Fibroblast of lung (primary cell): ENCODE measurements around the gene FRMD4A.

Experiments
- CTCF ChIP-seq, 2 donors: IDR thresholded peaks in 1 of 2; conservative IDR thresholded peaks in 1 of 2; 1 replicate in 1 of 2; 2 replicates in 1 of 2; pipeline ENCODE4 v1.5.1; 2011 to 2012; ENCODE audit warnings: low read length in 2 of 2, control low read depth in 1 of 2, inconsistent platforms in 1 of 2, low read depth in 1 of 2, mild to moderate bottlenecking in 1 of 2
- EZH2 ChIP-seq: IDR thresholded peaks from 2 replicates; pipeline ENCODE4 v1.5.1; 2012; ENCODE audit warnings: low read length, control low read depth, mild to moderate bottlenecking; ENCODE audit errors: missing control alignments

DNA sequence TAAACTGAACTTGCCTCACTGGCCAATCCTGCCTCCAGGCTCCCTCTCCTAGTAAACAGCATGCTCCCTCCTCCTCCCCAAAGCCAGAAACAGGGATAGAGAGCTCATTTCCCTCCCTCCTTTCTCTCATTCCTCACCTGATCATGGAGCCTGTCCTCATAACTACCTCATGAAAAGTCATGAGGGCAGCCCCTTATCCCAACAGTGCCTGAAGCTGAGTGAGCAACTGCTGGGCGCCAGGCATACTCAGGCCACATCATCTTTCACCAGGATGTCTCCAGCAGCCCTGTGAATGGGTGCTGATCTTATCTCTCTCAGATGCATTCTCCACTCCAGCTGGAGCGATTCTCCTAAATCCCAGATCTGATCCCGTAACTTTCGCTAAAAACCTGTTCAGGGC, 436.8 kb downstream of the FRMD4A start:
- TF ChIP-seq CTCF (conservative IDR thresholded peaks at IDR 0.05 in 1 of 2, IDR thresholded peaks at IDR 0.05 in 1 of 2; ENCODE audit: low read depth in 1 of 2, low read length in 2 of 2) = no peak
- TF ChIP-seq EZH2 = no peak
